Astrocyte (in vitro differentiated cells and primary cell): ENCODE data around the gene AP5Z1. TPM values are rescaled to one million over a fixed set of nuclear protein-coding genes. Genes with fewer than 3 reads are reported as not detected.

Source experiments
- DNase-seq: peaks from one replicate; pipeline ENCODE4 v3.0.0-alpha.2; 2010; ENCODE audit warnings: low read depth
- FAIRE-seq: peaks from 2 replicates; lab custom pipeline; 2011; peaks lifted over from hg19 to GRCh38; lab: Jason Lieb, UNC
- H2AFZ ChIP-seq: 2 replicates; pipeline ENCODE4 v1.6.0; 2012; ENCODE audit warnings: low read depth, low read length, inconsistent platforms
- H3K27ac ChIP-seq: 2 replicates; pipeline ENCODE4 v1.5.1; 2011; ENCODE audit warnings: low read depth, low read length, inconsistent platforms
- H3K27me3 ChIP-seq: 2 replicates; pipeline ENCODE4 v1.6.0; 2011; ENCODE audit warnings: low read length, inconsistent platforms; ENCODE audit not compliant: insufficient read depth
- H3K36me3 ChIP-seq: 2 replicates; pipeline ENCODE4 v1.5.1; 2011; ENCODE audit warnings: low read length, inconsistent platforms; ENCODE audit not compliant: insufficient read depth
- H3K4me1 ChIP-seq: 2 replicates; pipeline ENCODE4 v1.5.1; 2011; ENCODE audit warnings: low read length, inconsistent platforms; ENCODE audit not compliant: insufficient read depth
- H3K4me2 ChIP-seq: 2 replicates; pipeline ENCODE4 v1.6.0; 2012; ENCODE audit warnings: low read length, inconsistent platforms
- H3K4me3 ChIP-seq: 2 replicates; pipeline ENCODE4 v1.5.1; 2011; ENCODE audit warnings: low read depth, mild to moderate bottlenecking, low read length, inconsistent platforms; ENCODE audit not compliant: insufficient read depth
- H3K79me2 ChIP-seq: 2 replicates; pipeline ENCODE4 v1.6.0; 2012; ENCODE audit warnings: mild to moderate bottlenecking, low read length, inconsistent platforms; ENCODE audit not compliant: insufficient read depth
- H3K9ac ChIP-seq: 2 replicates; pipeline ENCODE4 v1.6.0; 2012; ENCODE audit warnings: mild to moderate bottlenecking, low read length, inconsistent platforms
- H3K9me3 ChIP-seq: 2 replicates; pipeline ENCODE4 v1.5.1; 2012; ENCODE audit warnings: low read depth, mild to moderate bottlenecking, low read length, inconsistent platforms; ENCODE audit not compliant: insufficient read depth
- H4K20me1 ChIP-seq: 2 replicates; pipeline ENCODE4 v1.6.0; 2012; ENCODE audit warnings: low read length, inconsistent platforms; ENCODE audit not compliant: insufficient read depth
- H3K27ac Mint-ChIP-seq: one replicate; pipeline ENCODE4 v1.8.0; 2021; ENCODE audit warnings: mild to moderate bottlenecking, mixed read lengths; ENCODE audit not compliant: unreplicated experiment
- H3K27me3 Mint-ChIP-seq: one replicate; pipeline ENCODE4 v1.8.0; 2021; ENCODE audit warnings: low read depth, mixed read lengths; ENCODE audit not compliant: unreplicated experiment
- H3K36me3 Mint-ChIP-seq: one replicate; pipeline ENCODE4 v1.8.0; 2021; ENCODE audit warnings: low read depth, mixed read lengths; ENCODE audit not compliant: unreplicated experiment
- H3K4me1 Mint-ChIP-seq: one replicate; pipeline ENCODE4 v1.8.0; 2021; ENCODE audit warnings: low read depth, mixed read lengths; ENCODE audit not compliant: unreplicated experiment
- H3K4me3 Mint-ChIP-seq: one replicate; pipeline ENCODE4 v1.8.0; 2021; ENCODE audit warnings: mild to moderate bottlenecking, moderate library complexity, mixed read lengths; ENCODE audit not compliant: unreplicated experiment
- H3K9me3 Mint-ChIP-seq: one replicate; pipeline ENCODE4 v1.8.0; 2021; ENCODE audit warnings: mild to moderate bottlenecking, mixed read lengths; ENCODE audit not compliant: unreplicated experiment
- CTCF ChIP-seq: IDR thresholded peaks from 2 replicates; pipeline ENCODE4 v1.5.1; 2011; ENCODE audit warnings: low read depth, mild to moderate bottlenecking, inconsistent platforms, low read length, moderate library complexity; ENCODE audit not compliant: insufficient read depth
- EZH2 ChIP-seq: IDR thresholded peaks from 2 replicates; pipeline ENCODE4 v1.6.1; 2012; ENCODE audit warnings: mild to moderate bottlenecking, low read length, inconsistent platforms; ENCODE audit not compliant: insufficient read depth
- total RNA-seq: library from RNA; stranded (reverse); gene quantifications from 2 replicates; pipeline ENCODE4 v1.2.1, GENCODE V29; 2021

Gene AP5Z1
- total RNA-seq, 1 donor from 2014 or later = 75.6 TPM

GRCh38 chr7:4763794-4764185 is 11.6 kb upstream of the AP5Z1 start:
- H3K36me3 ChIP-seq = peaks cover 16% of the 10 kb centered on the region
- H3K4me3 ChIP-seq = no peak overlapping the region
- peaks cover 13% of the 10 kb centered on the region for H3K79me2 ChIP-seq
- TF ChIP-seq CTCF = no peak
- H3K9me3 Mint-ChIP-seq = no peaks in the 10 kb centered on the region
- peaks cover 49% of the 10 kb centered on the region for H4K20me1 ChIP-seq
- peak overlapping the region; percentile 34 for H3K27ac Mint-ChIP-seq
- peaks cover 14% of the 10 kb centered on the region for H3K36me3 Mint-ChIP-seq
- H3K27me3 ChIP-seq = no peaks in the 10 kb centered on the region
- H3K4me3 Mint-ChIP-seq = no peak overlapping the region
- DNase-seq = no peak
- H3K9me3 ChIP-seq = no peaks in the 10 kb centered on the region
- H3K27me3 Mint-ChIP-seq = no peaks in the 10 kb centered on the region
- no peak overlapping the region for H3K27ac ChIP-seq
- H3K4me1 Mint-ChIP-seq = no peaks in the 10 kb centered on the region
- no peak overlapping the region for H3K9ac ChIP-seq
- H3K4me2 ChIP-seq = no peak overlapping the region
- FAIRE-seq = no peak
- H2AFZ ChIP-seq = no peak overlapping the region
- no peaks in the 10 kb centered on the region for H3K4me1 ChIP-seq

- no peak overlapping the region for H3K4me3 Mint-ChIP-seq
- no peak for TF ChIP-seq CTCF
- H3K27ac Mint-ChIP-seq = no peak overlapping the region
- H3K4me2 ChIP-seq = no peak overlapping the region
- H3K9ac ChIP-seq = no peak overlapping the region
- peaks cover 56% of the 10 kb centered on the region for H4K20me1 ChIP-seq
- H3K27me3 ChIP-seq = no peaks in the 10 kb centered on the region
- peaks cover 15% of the 10 kb centered on the region for H3K36me3 ChIP-seq
- FAIRE-seq (no peak), DNase-seq (no peak)
- peaks cover 13% of the 10 kb centered on the region for H3K79me2 ChIP-seq
- H3K4me1 Mint-ChIP-seq = no peaks in the 10 kb centered on the region
- no peaks in the 10 kb centered on the region for H3K9me3 Mint-ChIP-seq
- H3K9me3 ChIP-seq = no peaks in the 10 kb centered on the region
- H2AFZ ChIP-seq = no peak overlapping the region
- no peaks in the 10 kb centered on the region for H3K27me3 Mint-ChIP-seq
- H3K4me3 ChIP-seq = no peak overlapping the region
- H3K27ac ChIP-seq = no peak overlapping the region
- H3K4me1 ChIP-seq = no peaks in the 10 kb centered on the region
- H3K36me3 Mint-ChIP-seq = peaks cover 14% of the 10 kb centered on the region
Observed at GRCh38 chr7:4764402-4765007, 10.9 kb upstream of the AP5Z1 start.

GRCh38 chr7:4765776-4766490 is 9.5 kb upstream of the AP5Z1 start:
- Histone ChIP-seq H3K9ac (no peak overlapping the region), H2AFZ (no peak overlapping the region), H3K4me1 (no peaks in the 10 kb centered on the region), H4K20me1 (peaks cover 67% of the 10 kb centered on the region), H3K4me2 (no peak overlapping the region), H3K27ac (no peak overlapping the region), H3K4me3 (no peak overlapping the region), H3K36me3 (peaks cover 15% of the 10 kb centered on the region), H3K79me2 (peaks cover 13% of the 10 kb centered on the region), H3K27me3 (no peaks in the 10 kb centered on the region), H3K9me3 (no peaks in the 10 kb centered on the region)
- Mint-ChIP-seq H3K4me1 (no peaks in the 10 kb centered on the region), H3K4me3 (no peak overlapping the region), H3K36me3 (peaks cover 19% of the 10 kb centered on the region), H3K27ac (no peak overlapping the region), H3K9me3 (no peaks in the 10 kb centered on the region), H3K27me3 (no peaks in the 10 kb centered on the region)
- no peak for TF ChIP-seq EZH2
- TF ChIP-seq CTCF = no peak
- FAIRE-seq = no peak
- no peak for DNase-seq
